Progenitor cell of endocrine pancreas (in vitro differentiated cells): Measurements from ENCODE around the gene SRSF3. TPM values are rescaled to one million over a fixed set of nuclear protein-coding genes. Genes with fewer than 3 reads are reported as not detected.

Experiments used
- DNase-seq: peaks from one replicate; pipeline ENCODE4 v3.0.0; 2021; ENCODE audit warnings: low spot score; ENCODE audit not compliant: unreplicated experiment
- H3K27ac Mint-ChIP-seq: 2 replicates; pipeline ENCODE4 v1.8.0; 2021; ENCODE audit warnings: mild to moderate bottlenecking, moderate library complexity, mixed read lengths
- H3K27me3 Mint-ChIP-seq: 2 replicates; pipeline ENCODE4 v1.8.0; 2021; ENCODE audit warnings: mixed read lengths
- H3K36me3 Mint-ChIP-seq: 2 replicates; pipeline ENCODE4 v1.8.0; 2022; ENCODE audit warnings: mixed read lengths; ENCODE audit not compliant: insufficient read depth
- H3K4me1 Mint-ChIP-seq: 2 replicates; pipeline ENCODE4 v1.8.0; 2021; ENCODE audit warnings: low read depth, mixed read lengths
- H3K4me3 Mint-ChIP-seq: 2 replicates; pipeline ENCODE4 v1.8.0; 2021; ENCODE audit warnings: low read depth, mild to moderate bottlenecking, moderate library complexity, mixed read lengths
- H3K9me3 Mint-ChIP-seq: 2 replicates; pipeline ENCODE4 v1.8.0; 2021; ENCODE audit warnings: low read depth, mixed read lengths
- CTCF ChIP-seq: fragments of 200-600 bp; sonication (generic); IDR thresholded peaks from one replicate; pipeline ENCODE4 v1.5.0; 2021; ENCODE audit warnings: antibody characterized with exemption, mild to moderate bottlenecking; ENCODE audit not compliant: unreplicated experiment
- total RNA-seq: library from RNA; stranded (reverse); gene quantifications from 2 replicates; pipeline ENCODE4 v1.2.1, GENCODE V29; 2021

SRSF3 gene
- total RNA-seq, 1 donor from 2014 or later: 427 TPM

- Mint-ChIP-seq H3K27ac (peak overlapping the region; percentile 100), H3K27me3 (no peaks in the 10 kb centered on the region), H3K4me3 (peak overlapping the region; percentile 100), H3K9me3 (no peaks in the 10 kb centered on the region), H3K4me1 (peaks cover 41% of the 10 kb centered on the region), H3K36me3 (peaks cover 57% of the 10 kb centered on the region)
- no peak for TF ChIP-seq CTCF
- DNase-seq: no peak
Observed at GRCh38 chr6:36596356-36596755, 2.2 kb downstream of the SRSF3 start.

GRCh38 chr6:36597775-36598174 is 3.6 kb downstream of the SRSF3 start:
- H3K4me1 Mint-ChIP-seq: peaks cover 41% of the 10 kb centered on the region
- no peak for DNase-seq
- no peak for TF ChIP-seq CTCF
- no peaks in the 10 kb centered on the region for H3K9me3 Mint-ChIP-seq
- H3K27me3 Mint-ChIP-seq: no peaks in the 10 kb centered on the region
- peak overlapping the region; percentile 100 for H3K4me3 Mint-ChIP-seq
- peak overlapping the region; percentile 90 for H3K27ac Mint-ChIP-seq
- H3K36me3 Mint-ChIP-seq: peaks cover 65% of the 10 kb centered on the region

GRCh38 chr6:36598326-36598725 is 4.2 kb downstream of the SRSF3 start:
- no peak for DNase-seq
- H3K4me3 Mint-ChIP-seq: peak overlapping the region; percentile 100
- no peaks in the 10 kb centered on the region for H3K27me3 Mint-ChIP-seq
- TF ChIP-seq CTCF: no peak
- H3K4me1 Mint-ChIP-seq: peaks cover 41% of the 10 kb centered on the region
- peaks cover 68% of the 10 kb centered on the region for H3K36me3 Mint-ChIP-seq
- no peaks in the 10 kb centered on the region for H3K9me3 Mint-ChIP-seq
- H3K27ac Mint-ChIP-seq: peak overlapping the region; percentile 90

- DNase-seq: no peak
- Mint-ChIP-seq H3K36me3 (peaks cover 72% of the 10 kb centered on the region), H3K4me1 (peaks cover 37% of the 10 kb centered on the region), H3K27me3 (no peaks in the 10 kb centered on the region), H3K9me3 (no peaks in the 10 kb centered on the region), H3K27ac (peak overlapping the region; percentile 90), H3K4me3 (peak overlapping the region; percentile 100)
- no peak for TF ChIP-seq CTCF
Observed at GRCh38 chr6:36598739-36599318, 4.7 kb downstream of the SRSF3 start.

- H3K36me3 Mint-ChIP-seq: peaks cover 75% of the 10 kb centered on the region
- peaks cover 44% of the 10 kb centered on the region for H3K4me1 Mint-ChIP-seq
- H3K27me3 Mint-ChIP-seq: no peaks in the 10 kb centered on the region
- peak overlapping the region; percentile 90 for H3K27ac Mint-ChIP-seq
- no peak for TF ChIP-seq CTCF
- H3K9me3 Mint-ChIP-seq: no peaks in the 10 kb centered on the region
- peak overlapping the region; percentile 51 for H3K4me3 Mint-ChIP-seq
- no peak for DNase-seq
Observed at GRCh38 chr6:36599791-36600209, 5.6 kb downstream of the SRSF3 start.
